HG03159 (cell line): ENCODE results near the gene MRPL54.
"Not testable (repeated sequence)": the region's sequence is repeated elsewhere in the genome, so short reads cannot be mapped to it uniquely, and the experiment has no call there.

Experiments used
- ATAC-seq: cut with Tn5 transposase; IDR thresholded peaks from one replicate; pipeline ENCODE4 v1.9.1; 2021; ENCODE audit warnings: mild to moderate bottlenecking, moderate library complexity; ENCODE audit not compliant: unreplicated experiment

Gene MRPL54

DNA sequence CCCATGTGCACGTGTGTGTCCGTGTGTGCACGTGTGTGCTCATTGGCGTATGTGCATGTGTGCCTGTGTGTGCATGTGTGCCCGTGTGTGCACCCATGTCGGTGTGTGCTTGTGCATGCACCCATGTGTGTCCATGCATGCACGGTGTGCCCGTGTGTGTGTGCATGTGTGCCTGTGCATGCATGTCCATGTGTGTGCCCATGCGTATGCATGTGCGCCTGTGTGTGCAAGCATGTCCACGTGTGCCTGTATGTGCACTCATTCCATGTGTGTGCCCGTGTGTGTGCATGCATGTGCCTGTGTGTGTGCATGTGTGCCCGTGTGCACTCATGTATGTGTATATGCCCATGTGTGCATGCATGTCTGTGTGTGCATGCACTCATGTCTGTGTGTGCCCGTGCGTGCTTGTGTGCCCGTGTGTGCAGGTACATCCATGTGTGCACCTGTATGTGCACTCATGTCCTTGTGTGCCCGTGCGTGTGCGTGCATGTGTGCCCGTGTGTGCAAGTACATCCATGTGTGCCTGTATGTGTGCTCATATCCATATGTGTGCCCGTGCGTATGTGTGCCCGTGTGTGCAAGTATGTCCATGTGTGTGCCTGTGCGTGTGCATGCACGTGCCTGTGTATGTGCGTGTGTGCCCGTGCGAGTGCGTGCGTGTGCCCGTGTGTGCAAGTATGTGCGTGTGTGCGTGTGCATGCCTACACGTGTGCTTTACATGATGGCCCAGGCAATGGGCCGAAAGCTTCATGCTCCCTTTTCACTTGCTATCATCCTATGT, 45.3 kb downstream of the MRPL54 start:
- no peak for ATAC-seq

DNA sequence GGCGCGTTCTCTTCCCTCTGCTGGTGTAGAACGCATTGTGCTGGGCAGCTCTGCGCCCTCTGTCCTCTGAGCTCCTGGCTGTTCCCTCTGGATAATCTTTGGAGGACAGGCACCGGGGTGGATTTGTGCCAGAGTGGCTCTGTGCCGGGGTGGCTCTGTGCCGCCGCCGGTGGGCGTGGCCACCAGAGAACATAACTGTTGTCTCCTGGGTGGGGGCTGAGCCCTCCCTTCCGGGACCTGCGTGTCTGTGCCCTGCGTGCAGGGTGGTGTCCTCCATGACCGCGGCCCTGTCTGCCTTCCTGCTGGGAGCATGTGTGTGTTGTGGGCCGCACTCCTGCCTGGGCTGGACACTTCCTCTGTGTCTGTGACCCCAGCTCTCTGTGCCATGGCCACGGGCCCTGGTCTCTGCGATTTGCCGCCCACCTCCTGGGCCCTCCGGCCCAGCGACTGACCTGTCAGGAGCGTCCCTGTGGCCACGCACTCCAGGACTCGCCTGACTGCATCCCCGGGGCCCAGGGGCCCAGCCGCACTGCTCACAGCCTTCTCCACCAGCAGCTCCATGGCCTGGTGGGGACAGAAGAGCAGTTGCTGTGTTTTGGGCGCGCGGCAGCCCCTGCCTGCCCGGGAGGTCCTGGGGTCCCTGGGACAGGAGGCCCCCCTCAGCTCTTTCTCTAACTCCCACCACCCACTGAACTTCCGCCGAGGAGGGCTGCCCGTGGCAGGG, 46.1 kb downstream of the MRPL54 start:
- no peak for ATAC-seq

DNA sequence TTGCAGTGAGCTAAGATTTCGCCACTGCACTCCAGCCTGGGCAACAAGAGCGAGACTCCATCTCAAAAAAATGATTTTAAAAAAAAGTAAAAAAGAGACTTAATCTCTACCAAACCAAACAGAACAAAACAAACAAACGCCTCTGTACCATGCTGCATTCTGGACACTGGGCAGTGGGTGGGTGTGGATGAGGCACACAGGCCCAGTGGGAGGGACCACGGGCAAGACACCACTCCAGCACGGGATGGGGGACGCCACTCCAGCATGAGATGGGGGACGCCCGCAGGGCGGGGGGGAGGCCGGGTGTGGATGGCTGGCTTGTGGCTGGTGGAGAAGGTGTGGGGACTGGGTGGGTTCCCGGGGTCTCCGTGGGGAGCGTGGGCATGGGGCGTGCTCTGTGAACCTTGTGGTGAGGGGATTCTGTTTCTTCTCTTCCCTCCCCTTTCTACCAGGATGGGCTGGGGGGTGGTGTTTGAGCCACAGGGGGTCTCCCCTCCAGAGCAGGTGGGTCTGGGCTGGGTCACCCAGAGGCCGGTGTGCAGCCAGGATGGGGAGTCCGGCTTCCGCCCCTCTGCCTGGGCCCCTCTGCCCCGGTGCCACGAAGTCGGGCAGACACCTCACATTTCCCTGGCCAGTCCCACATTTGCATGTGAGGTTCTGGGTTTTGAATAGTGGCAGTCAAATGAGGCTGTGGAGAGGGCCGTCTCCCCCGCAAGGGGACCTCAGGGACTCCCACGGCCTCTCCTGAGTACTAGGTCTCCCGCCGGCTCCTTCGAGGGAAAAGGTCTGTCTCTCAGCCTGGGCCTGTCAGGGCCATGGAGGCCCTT, 47.6 kb downstream of the MRPL54 start:
- no peak for ATAC-seq

DNA sequence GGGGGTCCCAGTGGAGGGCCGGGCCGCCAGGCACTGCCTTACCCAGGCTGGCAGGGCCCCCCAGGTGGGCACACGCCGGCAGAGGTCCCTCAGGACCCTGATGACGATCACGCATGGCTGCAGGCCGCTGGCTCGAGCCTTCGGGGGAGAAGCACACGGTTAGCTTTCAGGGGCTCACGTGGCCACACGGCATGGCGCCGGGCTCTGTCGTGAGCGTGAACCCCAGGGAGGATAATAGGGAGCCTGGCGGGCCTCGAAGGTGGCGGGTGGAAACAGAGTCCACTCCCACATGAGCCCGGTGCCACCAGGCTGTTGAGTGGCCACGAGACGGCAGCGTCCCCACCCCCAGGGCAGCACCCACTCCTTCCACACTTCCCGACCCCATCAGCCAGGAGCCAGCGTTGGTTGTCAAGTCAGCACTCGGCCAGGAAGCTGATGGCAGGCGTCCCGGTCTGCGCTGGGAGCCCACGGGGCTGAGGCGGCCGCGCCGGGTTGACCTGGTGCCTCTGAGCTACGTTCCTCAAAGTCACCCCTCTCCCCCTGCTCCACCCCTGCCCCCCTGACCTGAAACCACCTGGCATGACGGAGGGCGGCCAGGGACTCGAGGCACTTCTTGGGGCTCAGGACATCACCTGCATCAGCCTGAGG, 48.4 kb downstream of the MRPL54 start:
- ATAC-seq, result no peak

DNA sequence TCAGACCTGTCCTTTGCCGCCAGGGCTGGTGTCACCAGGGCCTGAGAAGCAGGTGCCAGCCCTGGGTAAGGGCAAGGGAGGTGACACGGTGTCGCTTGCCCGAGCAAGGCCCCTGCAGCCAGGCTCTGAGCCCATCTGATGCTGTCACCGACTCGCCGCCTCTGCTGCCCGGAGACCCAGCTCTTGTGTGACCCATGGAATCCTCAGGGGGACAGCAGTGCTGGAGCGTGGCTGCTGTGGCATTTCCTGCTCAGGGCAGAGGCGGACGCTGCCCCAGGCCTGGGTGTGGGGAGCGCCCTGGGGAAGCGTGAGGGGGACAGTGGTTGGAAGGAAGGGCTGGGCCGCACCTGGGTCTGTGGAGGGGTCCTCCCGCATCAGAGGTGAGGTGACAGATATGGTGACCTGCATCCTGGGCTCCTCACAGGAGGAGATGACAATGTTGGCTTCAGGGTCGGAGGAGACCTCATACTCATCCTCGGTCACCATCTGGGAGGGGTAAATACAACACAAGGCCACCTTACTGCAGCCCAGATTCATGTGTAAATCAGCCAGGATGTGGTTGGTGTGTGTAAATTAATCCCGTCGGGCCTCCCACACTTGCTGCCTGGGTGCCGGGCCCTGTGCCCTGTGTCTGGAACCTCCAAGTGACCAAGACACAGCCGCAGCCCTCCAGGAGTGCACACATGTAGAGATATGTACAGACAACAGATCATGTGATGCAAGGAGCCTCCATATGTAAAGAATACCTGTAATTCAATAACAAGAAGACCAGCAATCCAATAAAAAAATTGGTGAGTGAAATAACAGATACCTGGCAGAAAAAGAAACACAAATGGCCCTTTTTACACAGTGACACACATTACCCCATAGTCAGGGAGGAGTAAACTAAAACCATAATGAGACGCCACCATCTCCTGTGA, 51.3 kb downstream of the MRPL54 start:
- no peak for ATAC-seq

DNA sequence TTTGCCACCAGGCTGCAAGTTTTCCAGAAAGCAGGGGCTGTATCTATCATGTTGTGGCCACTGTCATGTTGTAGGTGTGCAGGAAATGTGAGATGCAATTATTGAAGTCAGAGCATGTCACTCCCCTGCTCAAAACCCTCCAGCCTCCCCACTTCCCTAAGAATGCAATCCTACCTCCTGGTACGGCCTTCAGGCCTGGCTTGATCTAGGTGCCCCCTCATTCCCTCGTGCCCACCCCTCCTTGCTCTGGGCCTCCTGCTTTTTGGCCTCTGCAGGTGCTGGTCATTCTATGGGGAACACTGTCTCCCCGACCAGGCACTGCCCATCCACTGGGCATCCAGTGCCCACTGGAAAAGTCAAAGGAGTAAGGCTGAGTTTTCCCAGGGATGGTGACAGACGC, 52.2 kb downstream of the MRPL54 start:
- ATAC-seq, result no peak

DNA sequence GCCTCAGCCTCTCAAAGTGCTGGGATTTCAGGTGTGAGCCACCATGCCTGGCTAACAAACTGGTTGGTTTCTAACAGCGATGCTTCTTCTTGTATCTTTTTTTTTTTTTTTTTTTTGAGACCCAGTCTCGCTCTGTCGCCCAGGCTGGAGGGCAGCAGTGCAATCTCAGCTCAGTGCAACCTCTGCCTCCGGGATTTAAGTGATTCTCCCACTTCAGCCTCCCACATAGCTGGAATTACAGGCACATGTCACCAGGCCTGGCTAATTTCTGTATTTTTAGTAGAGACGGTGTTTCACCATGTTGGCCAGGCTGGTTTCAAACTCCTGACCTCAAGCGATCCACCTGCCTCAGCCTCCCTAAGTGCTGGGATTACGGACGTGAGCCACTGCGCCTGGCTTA, 53.7 kb downstream of the MRPL54 start:
- ATAC-seq, result not testable (repeated sequence)

DNA sequence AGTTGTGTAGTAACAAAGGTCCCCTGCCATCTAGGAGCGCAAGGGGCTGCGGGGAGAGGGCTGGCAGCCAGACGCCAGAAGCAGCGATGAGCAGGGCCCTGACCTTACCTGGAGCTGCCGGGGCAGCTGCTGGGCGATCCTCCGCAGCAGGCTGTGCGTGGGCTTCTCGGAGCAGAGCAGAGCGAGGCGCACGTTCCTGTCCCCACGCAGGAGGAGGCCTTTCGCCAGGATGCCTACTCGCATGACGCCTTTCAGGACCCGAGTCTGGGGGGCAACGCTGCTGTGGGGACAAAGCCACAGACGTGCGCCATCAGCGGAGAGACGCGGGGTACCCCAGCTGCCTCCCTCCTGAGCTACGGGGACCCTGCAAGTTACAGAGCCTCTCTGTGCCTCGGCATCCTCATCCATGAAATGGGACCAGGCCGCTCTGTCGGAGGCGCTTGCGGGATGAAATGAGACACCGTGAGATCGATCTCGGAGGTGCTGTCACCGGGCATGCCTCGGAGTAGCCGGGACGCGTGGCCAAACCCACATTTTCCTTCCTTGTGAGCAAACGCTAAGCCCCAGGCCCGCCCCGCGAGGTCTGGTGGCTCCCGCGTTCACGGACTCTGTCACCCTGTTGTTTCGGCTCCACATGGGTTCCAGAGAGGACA, 54.2 kb downstream of the MRPL54 start:
- ATAC-seq, result no peak
